Measurements from ENCODE around the gene NEURL1B. TPM values are rescaled to one million over a fixed set of nuclear protein-coding genes. Genes with fewer than 3 reads are reported as not detected.
"Not testable (repeated sequence)": the region's sequence is repeated elsewhere in the genome, so short reads cannot be mapped to it uniquely, and the experiment has no call there.

The NEURL1B gene
- polyA plus RNA-seq, 1 donor = 40.4 TPM

- no peak for DNase-seq
Measured at GRCh38 chr5:172699423-172699822, 58.4 kb downstream of the NEURL1B start.

GRCh38 chr5:172699999-172700364 lies 58.9 kb downstream of the NEURL1B start:
- DNase-seq = no peak

GRCh38 chr5:172700365-172701290 lies 59.6 kb downstream of the NEURL1B start:
- no peak for DNase-seq

- no peak for DNase-seq
Measured at GRCh38 chr5:172701291-172701656, 60.2 kb downstream of the NEURL1B start.

GRCh38 chr5:172703952-172704351 lies 62.9 kb downstream of the NEURL1B start:
- DNase-seq = no peak

- no peak for DNase-seq
Measured at GRCh38 chr5:172705576-172706084, 64.6 kb downstream of the NEURL1B start.

GRCh38 chr5:172706796-172707195 lies 65.7 kb downstream of the NEURL1B start:
- DNase-seq = no peak

GRCh38 chr5:172707285-172708182 lies 66.5 kb downstream of the NEURL1B start:
- DNase-seq = no peak

GRCh38 chr5:172708183-172708505 lies 67.1 kb downstream of the NEURL1B start:
- DNase-seq = no peak

GRCh38 chr5:172710676-172711075 lies 69.6 kb downstream of the NEURL1B start:
- no peak for DNase-seq

GRCh38 chr5:172711321-172711861 lies 70.3 kb downstream of the NEURL1B start:
- DNase-seq = not testable (repeated sequence)

- DNase-seq = no peak
Measured at GRCh38 chr5:172712610-172713009, 71.5 kb downstream of the NEURL1B start.

- DNase-seq = peak; percentile 64
Measured at GRCh38 chr5:172713113-172713808, 72.2 kb downstream of the NEURL1B start.

- DNase-seq = no peak
Measured at GRCh38 chr5:172713809-172714490, 72.9 kb downstream of the NEURL1B start.

- DNase-seq = no peak
Measured at GRCh38 chr5:172714491-172715420, 73.7 kb downstream of the NEURL1B start.

GRCh38 chr5:172715421-172715780 lies 74.3 kb downstream of the NEURL1B start:
- DNase-seq = no peak

- DNase-seq = no peak
Measured at GRCh38 chr5:172715931-172716682, 75.0 kb downstream of the NEURL1B start.

GRCh38 chr5:172716796-172717313 lies 75.8 kb downstream of the NEURL1B start:
- DNase-seq = peak; percentile 82

GRCh38 chr5:172717481-172718195 lies 76.6 kb downstream of the NEURL1B start:
- no peak for DNase-seq
